GM12878 (cell line): ENCODE measurements around the gene TKT.

ENCODE experiments used
- CTCF ChIP-seq, 3 experiments: IDR thresholded peaks in 2 of 3; conservative IDR thresholded peaks in 1 of 3; 2 replicates each; pipeline ENCODE4 v1.5.1; 2011; ENCODE audit warnings: low read depth in 3 of 3, low read length in 3 of 3, mild to moderate bottlenecking in 3 of 3, control low read depth in 2 of 3, moderate library complexity in 2 of 3, inconsistent platforms in 1 of 3, mixed read lengths in 1 of 3; ENCODE audit not compliant: control insufficient read depth in 2 of 3, insufficient read depth in 1 of 3; ENCODE audit errors: extremely low read depth in 1 of 3
- E2F4 ChIP-seq: IDR thresholded peaks from 2 replicates; pipeline ENCODE4 v1.6.1; 2012; ENCODE audit warnings: low read depth, low read length, improper control_type of control experiment
- EGR1 ChIP-seq, 2 experiments: IDR thresholded peaks; 1 replicate in 1 of 2; 2 replicates in 1 of 2; pipeline ENCODE4 v1.6.1; 2011 to 2012; ENCODE audit warnings: low read depth in 2 of 2, low read length in 2 of 2, borderline replicate concordance in 1 of 2, mild to moderate bottlenecking in 1 of 2, moderate library complexity in 1 of 2
- EP300 ChIP-seq, 2 experiments: fragments of 150-350 bp in 1 of 2; IDR thresholded peaks; 2 replicates each; pipeline ENCODE4 v1.6.1; 2011 to 2012; ENCODE audit warnings: low read depth in 2 of 2, low read length in 2 of 2, borderline replicate concordance in 1 of 2, improper control_type of control experiment in 1 of 2, inconsistent platforms in 1 of 2; ENCODE audit not compliant: control insufficient read depth in 1 of 2
- EZH2 ChIP-seq: IDR thresholded peaks from 2 replicates; pipeline ENCODE4 v1.6.1; 2012; ENCODE audit warnings: low read depth, mild to moderate bottlenecking, control low read depth, inconsistent platforms, low read length, borderline replicate concordance; ENCODE audit not compliant: control insufficient read depth
- KDM1A ChIP-seq: fragments of 200-600 bp; sonication (generic); IDR thresholded peaks from 2 replicates; pipeline ENCODE4 v1.6.1; 2016; ENCODE audit warnings: borderline replicate concordance
- POLR2A ChIP-seq: IDR thresholded peaks from 2 replicates; pipeline ENCODE4 v1.6.1; 2011; ENCODE audit warnings: low read depth, mild to moderate bottlenecking, low read length
- POLR2AphosphoS5 ChIP-seq: IDR thresholded peaks from 2 replicates; pipeline ENCODE4 v1.6.1; 2011; ENCODE audit warnings: mild to moderate bottlenecking, low read length, inconsistent platforms
- SIX5 ChIP-seq: IDR thresholded peaks from 2 replicates; pipeline ENCODE4 v1.6.1; 2011; ENCODE audit warnings: mild to moderate bottlenecking, low read depth, low read length, moderate library complexity; ENCODE audit not compliant: severe bottlenecking
- ZNF592 ChIP-seq: fragments of 450-650 bp; IDR thresholded peaks from 2 replicates; pipeline ENCODE4 v1.6.1; 2017; ENCODE audit warnings: mild to moderate bottlenecking, moderate library complexity
- ZNF622 ChIP-seq: fragments of 450-650 bp; IDR thresholded peaks from 2 replicates; pipeline ENCODE4 v1.6.1; 2017; ENCODE audit warnings: mild to moderate bottlenecking, inconsistent platforms

DNA sequence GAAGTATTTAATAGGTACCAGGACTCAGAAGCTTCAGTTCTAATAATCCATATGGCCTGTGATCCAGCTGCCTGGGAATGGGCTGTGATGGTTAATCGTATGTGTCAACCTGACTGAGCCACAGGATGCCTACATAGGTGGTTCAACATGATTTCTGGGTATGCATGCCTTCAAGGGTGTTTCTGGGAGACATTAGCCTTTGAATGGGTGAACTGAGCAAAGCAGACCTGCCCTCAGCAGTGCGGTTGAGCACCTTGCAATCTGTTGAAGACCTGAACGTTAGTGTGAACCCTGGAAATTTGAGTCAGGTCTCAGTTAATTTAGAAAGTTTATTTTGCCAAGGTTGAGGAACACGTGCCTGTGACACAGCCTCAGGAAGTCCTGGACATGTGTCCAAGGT lies 22.8 kb upstream of the TKT start:
- TF ChIP-seq SIX5 (no peak), KDM1A (no peak), ZNF592 (no peak), EP300 (IDR thresholded peaks at IDR 0.05; ENCODE audit: borderline replicate concordance in 1 of 2, control insufficient read depth in 1 of 2, low read depth in 2 of 2, low read length in 2 of 2) (no peak), CTCF (IDR thresholded peaks at IDR 0.05 in 2 of 3, conservative IDR thresholded peaks at IDR 0.05 in 1 of 3; ENCODE audit: control insufficient read depth in 2 of 3, extremely low read depth in 1 of 3, insufficient read depth in 1 of 3, low read depth in 3 of 3, low read length in 3 of 3) (no peak), E2F4 (no peak), EGR1 (IDR thresholded peaks at IDR 0.05; ENCODE audit: borderline replicate concordance in 1 of 2, low read depth in 2 of 2, low read length in 2 of 2) (no peak), POLR2A (no peak), ZNF622 (no peak), POLR2AphosphoS5 (no peak), EZH2 (no peak)
